Trophoblast cell (in vitro differentiated cells and primary cell): Measurements from ENCODE around the gene LDAF1.

ENCODE experiments used
- DNase-seq, 2 donors: peaks; one replicate each; pipeline ENCODE4 v3.0.0-alpha.2; 2016
- H2AFZ ChIP-seq: 2 replicates; pipeline ENCODE4 v1.6.1; 2013; ENCODE audit warnings: low read length, moderate library complexity, mild to moderate bottlenecking; ENCODE audit not compliant: insufficient read depth, poor library complexity
- H2AK5ac ChIP-seq: 2 replicates; pipeline ENCODE4 v1.6.1; 2013; ENCODE audit warnings: mild to moderate bottlenecking, low read length
- H2BK120ac ChIP-seq: 2 replicates; pipeline ENCODE4 v1.6.1; 2013; ENCODE audit warnings: low read length, mild to moderate bottlenecking, moderate library complexity; ENCODE audit not compliant: insufficient read depth, poor library complexity
- H2BK12ac ChIP-seq: 2 replicates; pipeline ENCODE4 v1.6.1; 2013; ENCODE audit warnings: mild to moderate bottlenecking, low read length, moderate library complexity
- H2BK5ac ChIP-seq: 2 replicates; pipeline ENCODE4 v1.6.1; 2013; ENCODE audit warnings: low read length, low read depth, moderate library complexity, mild to moderate bottlenecking; ENCODE audit not compliant: poor library complexity
- H3K14ac ChIP-seq: 2 replicates; pipeline ENCODE4 v1.6.1; 2013; ENCODE audit warnings: mild to moderate bottlenecking, low read length
- H3K18ac ChIP-seq: 2 replicates; pipeline ENCODE4 v1.6.1; 2013; ENCODE audit warnings: mild to moderate bottlenecking, low read length
- H3K23ac ChIP-seq: 2 replicates; pipeline ENCODE4 v1.6.1; 2013; ENCODE audit warnings: low read length
- H3K27ac ChIP-seq: 2 replicates; pipeline ENCODE4 v1.5.1; 2013; ENCODE audit warnings: low read depth, mild to moderate bottlenecking, inconsistent platforms, low read length, moderate library complexity
- H3K27me3 ChIP-seq: 2 replicates; pipeline ENCODE4 v1.6.1; 2013; ENCODE audit warnings: inconsistent platforms, mild to moderate bottlenecking, low read length, moderate library complexity; ENCODE audit not compliant: insufficient read depth
- H3K36me3 ChIP-seq, 2 experiments: 1 replicate in 1 of 2; 2 replicates in 1 of 2; pipeline ENCODE4 v1.6.1; 2013; ENCODE audit warnings: low read length in 2 of 2, mild to moderate bottlenecking in 2 of 2, moderate library complexity in 1 of 2; ENCODE audit not compliant: insufficient read depth in 2 of 2, control insufficient read depth in 1 of 2
- H3K4ac ChIP-seq: 2 replicates; pipeline ENCODE4 v1.6.1; 2013; ENCODE audit warnings: low read depth, mild to moderate bottlenecking, low read length, moderate library complexity
- H3K4me1 ChIP-seq, 2 experiments: 1 replicate in 1 of 2; 2 replicates in 1 of 2; pipeline ENCODE4 v1.6.1; 2013; ENCODE audit warnings: low read length in 2 of 2, mild to moderate bottlenecking in 2 of 2, moderate library complexity in 1 of 2; ENCODE audit not compliant: insufficient read depth in 2 of 2, control insufficient read depth in 1 of 2
- H3K4me2 ChIP-seq: 2 replicates; pipeline ENCODE4 v1.6.1; 2013; ENCODE audit warnings: inconsistent platforms, mild to moderate bottlenecking, low read length, moderate library complexity
- H3K4me3 ChIP-seq: 2 replicates; pipeline ENCODE4 v1.5.1; 2013; ENCODE audit warnings: mild to moderate bottlenecking, low read depth, low read length, inconsistent platforms
- H3K79me1 ChIP-seq: one replicate; pipeline ENCODE4 v1.6.1; 2013; ENCODE audit warnings: low read length
- H3K79me2 ChIP-seq: 2 replicates; pipeline ENCODE4 v1.6.1; 2013; ENCODE audit warnings: low read length, mild to moderate bottlenecking; ENCODE audit not compliant: control insufficient read depth, insufficient read depth, poor library complexity
- H3K9ac ChIP-seq: 2 replicates; pipeline ENCODE4 v1.6.1; 2013; ENCODE audit warnings: mild to moderate bottlenecking, low read length
- H3K9me3 ChIP-seq: 2 replicates; pipeline ENCODE4 v1.6.1; 2013; ENCODE audit warnings: low read depth, mild to moderate bottlenecking, control low read depth, inconsistent platforms, low read length; ENCODE audit not compliant: insufficient read depth
- H4K12ac ChIP-seq: 2 replicates; pipeline ENCODE4 v1.6.1; 2013; ENCODE audit warnings: low read depth, mild to moderate bottlenecking, low read length, moderate library complexity
- H4K8ac ChIP-seq: 2 replicates; pipeline ENCODE4 v1.6.1; 2013; ENCODE audit warnings: low read depth, mild to moderate bottlenecking, low read length, moderate library complexity
- H4K91ac ChIP-seq: one replicate; pipeline ENCODE4 v1.6.1; 2013; ENCODE audit warnings: low read depth, mild to moderate bottlenecking, low read length, moderate library complexity
- WGBS: extraction: QIAGEN DNeasy Blood & Tissue Kit; methylation state at CpG from one replicate; pipeline ENCODE4 v1.1.7; 2013; ENCODE audit warnings: missing lambda C conversion rate; ENCODE audit not compliant: insufficient read length, insufficient coverage; ENCODE audit errors: extremely low coverage; 5-methylcytosine and 5-hydroxymethylcytosine counted together

LDAF1 gene

GRCh38 chr16:21162661-21163151 lies 4.2 kb downstream of the LDAF1 start:
- H4K12ac ChIP-seq = no peak overlapping the region
- no peak overlapping the region for H3K18ac ChIP-seq
- no peak overlapping the region for H2BK12ac ChIP-seq
- no peak overlapping the region for H4K8ac ChIP-seq
- no peaks in the 10 kb centered on the region for H3K27me3 ChIP-seq
- H3K27ac ChIP-seq = no peak overlapping the region
- no CpG with 5 or more reads among the region's 7 CpGs for WGBS
- peaks cover 2% of the 10 kb centered on the region for H3K79me2 ChIP-seq
- no peak overlapping the region for H2AFZ ChIP-seq
- no peak overlapping the region for H3K9ac ChIP-seq
- H2BK120ac ChIP-seq = no peak overlapping the region
- H4K91ac ChIP-seq = no peak overlapping the region
- H2BK5ac ChIP-seq = no peak overlapping the region
- DNase-seq = no peak
- H3K4ac ChIP-seq = no peak overlapping the region
- no peak overlapping the region for H2AK5ac ChIP-seq
- no peaks in the 10 kb centered on the region for H3K9me3 ChIP-seq
- H3K4me3 ChIP-seq = no peak overlapping the region
- H3K23ac ChIP-seq = no peak overlapping the region
- peaks cover 0 to 5% of the 10 kb centered on the region in 2 experiments for H3K36me3 ChIP-seq
- peaks cover 5 to 6% of the 10 kb centered on the region in 2 experiments for H3K4me1 ChIP-seq
- H3K4me2 ChIP-seq = no peak overlapping the region
- no peak overlapping the region for H3K14ac ChIP-seq
- H3K79me1 ChIP-seq = peaks cover 6% of the 10 kb centered on the region

GRCh38 chr16:21163576-21163975 lies 5.1 kb downstream of the LDAF1 start:
- no peak overlapping the region for H4K91ac ChIP-seq
- peaks cover 0 to 5% of the 10 kb centered on the region in 2 experiments for H3K36me3 ChIP-seq
- H3K23ac ChIP-seq = no peak overlapping the region
- H3K79me1 ChIP-seq = peaks cover 3% of the 10 kb centered on the region
- H3K27ac ChIP-seq = no peak overlapping the region
- no peak overlapping the region for H2AFZ ChIP-seq
- no peak for DNase-seq
- H3K4ac ChIP-seq = no peak overlapping the region
- no CpG with 5 or more reads among the region's 4 CpGs for WGBS
- peaks cover 1% of the 10 kb centered on the region for H3K79me2 ChIP-seq
- no peak overlapping the region for H2AK5ac ChIP-seq
- no peak overlapping the region for H2BK120ac ChIP-seq
- no peak overlapping the region for H3K4me3 ChIP-seq
- no peak overlapping the region for H3K9ac ChIP-seq
- H3K4me1 ChIP-seq = peaks cover 0 to 4% of the 10 kb centered on the region in 2 experiments
- H3K9me3 ChIP-seq = no peaks in the 10 kb centered on the region
- H4K12ac ChIP-seq = no peak overlapping the region
- H3K14ac ChIP-seq = no peak overlapping the region
- no peaks in the 10 kb centered on the region for H3K27me3 ChIP-seq
- no peak overlapping the region for H4K8ac ChIP-seq
- no peak overlapping the region for H2BK5ac ChIP-seq
- no peak overlapping the region for H2BK12ac ChIP-seq
- H3K4me2 ChIP-seq = no peak overlapping the region
- H3K18ac ChIP-seq = no peak overlapping the region

GRCh38 chr16:21164521-21165168 lies 6.2 kb downstream of the LDAF1 start:
- Histone ChIP-seq H2AK5ac (no peak overlapping the region), H2AFZ (no peak overlapping the region), H3K36me3 (peaks cover 0 to 5% of the 10 kb centered on the region in 2 experiments), H3K4me1 (peaks cover 0 to 2% of the 10 kb centered on the region in 2 experiments), H3K4me2 (no peak overlapping the region), H3K79me2 (no peaks in the 10 kb centered on the region), H3K14ac (no peak overlapping the region), H2BK120ac (no peak overlapping the region), H3K27ac (no peak overlapping the region), H3K79me1 (no peaks in the 10 kb centered on the region), H3K18ac (no peak overlapping the region), H3K9ac (no peak overlapping the region), H3K4ac (no peak overlapping the region), H3K4me3 (no peak overlapping the region), H2BK5ac (no peak overlapping the region), H2BK12ac (no peak overlapping the region), H3K23ac (no peak overlapping the region), H4K91ac (no peak overlapping the region), H4K12ac (no peak overlapping the region), H3K27me3 (no peaks in the 10 kb centered on the region), H3K9me3 (no peaks in the 10 kb centered on the region), H4K8ac (no peak overlapping the region)
- DNase-seq = no peak
- WGBS = no CpG with 5 or more reads among the region's 7 CpGs

DNA sequence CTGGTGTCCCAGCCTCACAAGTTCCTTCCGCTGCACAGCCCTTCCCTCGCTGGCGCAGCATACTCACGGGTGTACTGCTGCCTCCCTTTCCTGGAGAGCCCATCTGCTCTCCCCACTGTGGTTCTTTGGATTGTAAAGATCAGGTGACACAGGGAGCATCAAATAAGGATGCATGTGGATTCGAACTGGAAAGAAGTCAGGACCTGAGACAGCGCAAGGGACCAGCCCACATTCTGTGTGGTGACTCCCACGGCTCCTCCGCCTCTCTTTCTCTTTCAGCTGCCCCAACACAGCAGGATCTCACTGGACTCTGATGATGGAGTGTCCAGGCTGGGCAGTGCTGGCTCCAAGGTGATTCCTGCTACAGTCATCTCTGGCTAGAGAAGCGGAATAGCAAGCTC lies 8.1 kb downstream of the LDAF1 start:
- no peak for DNase-seq
- no peak overlapping the region for H4K8ac ChIP-seq
- no peak overlapping the region for H3K9ac ChIP-seq
- H3K14ac ChIP-seq = no peak overlapping the region
- peaks cover 8% of the 10 kb centered on the region in 2 experiments for H3K36me3 ChIP-seq
- no peak overlapping the region for H2AFZ ChIP-seq
- no peak overlapping the region for H3K23ac ChIP-seq
- H2BK12ac ChIP-seq = no peak overlapping the region
- H3K27ac ChIP-seq = no peak overlapping the region
- no peak overlapping the region for H2AK5ac ChIP-seq
- H3K18ac ChIP-seq = no peak overlapping the region
- H3K4ac ChIP-seq = no peak overlapping the region
- no CpG with 5 or more reads among the region's 9 CpGs for WGBS
- no peak overlapping the region for H3K4me3 ChIP-seq
- H3K79me1 ChIP-seq = no peaks in the 10 kb centered on the region
- no peak overlapping the region for H4K12ac ChIP-seq
- no peak overlapping the region for H4K91ac ChIP-seq
- no peak overlapping the region for H3K4me2 ChIP-seq
- H3K79me2 ChIP-seq = no peaks in the 10 kb centered on the region
- no peak overlapping the region for H2BK120ac ChIP-seq
- H2BK5ac ChIP-seq = no peak overlapping the region
- H3K27me3 ChIP-seq = no peaks in the 10 kb centered on the region
- no peaks in the 10 kb centered on the region for H3K9me3 ChIP-seq
- H3K4me1 ChIP-seq = no peaks in the 10 kb centered on the region
